Stimulated activated CD4-positive, alpha-beta T cell treated with anti-CD3 and anti-CD28 coated beads, Interleukin-1b, Interleukin-23, amount 100 ng/mL, for 48 hours (primary cell): ENCODE data around the gene MFSD12.
"Not testable (repeated sequence)": the region's sequence is repeated elsewhere in the genome, so short reads cannot be mapped to it uniquely, and the experiment has no call there.

Source experiments
- DNase-seq: peaks from one replicate; pipeline ENCODE4 v3.0.0-alpha.2; 2020

MFSD12 gene

GRCh38 chr19:3521104-3521445 is 36.3 kb downstream of the MFSD12 start:
- no peak for DNase-seq

GRCh38 chr19:3520166-3521103 is 37.0 kb downstream of the MFSD12 start:
- no peak for DNase-seq

DNA sequence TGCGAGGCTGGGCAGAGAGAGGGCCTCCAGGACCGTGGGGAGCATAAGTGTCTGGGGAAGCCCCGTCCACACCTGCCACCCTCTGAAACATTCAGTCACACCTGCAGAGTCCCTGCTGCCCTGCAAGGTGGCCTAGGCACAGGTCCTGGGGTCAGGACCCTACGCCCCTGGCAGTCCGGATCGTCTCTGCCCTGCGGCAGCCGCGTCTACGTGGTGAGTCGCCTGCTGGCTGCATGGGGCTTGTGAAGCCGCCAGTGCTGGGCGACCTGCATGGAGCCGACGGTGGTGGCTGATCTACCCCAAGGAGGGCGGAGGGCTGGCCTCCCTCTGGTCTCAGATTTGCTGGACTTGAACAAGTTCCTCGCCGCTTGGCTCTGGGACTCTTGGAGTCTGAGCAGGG is 38.3 kb downstream of the MFSD12 start:
- DNase-seq = no peak

DNA sequence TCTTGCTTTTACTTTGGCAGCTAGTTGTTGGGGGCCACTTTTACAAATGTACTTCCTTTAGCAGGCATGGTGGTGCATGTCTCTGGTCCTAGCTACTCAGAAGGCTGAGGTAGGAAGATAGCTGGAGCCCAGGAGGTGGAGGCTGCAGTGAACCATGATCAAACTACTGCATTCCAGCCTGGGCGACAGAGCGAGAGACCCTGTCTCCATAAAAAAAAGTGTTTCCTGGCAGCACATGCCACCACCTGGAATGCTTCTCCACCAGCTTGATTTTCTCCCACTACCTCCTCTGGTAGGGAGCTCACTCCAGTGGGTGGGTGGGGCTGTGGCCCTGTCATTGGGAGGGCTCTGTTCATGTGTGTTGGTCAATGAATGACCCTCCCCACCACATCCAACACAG is 38.7 kb downstream of the MFSD12 start:
- no peak for DNase-seq

DNA sequence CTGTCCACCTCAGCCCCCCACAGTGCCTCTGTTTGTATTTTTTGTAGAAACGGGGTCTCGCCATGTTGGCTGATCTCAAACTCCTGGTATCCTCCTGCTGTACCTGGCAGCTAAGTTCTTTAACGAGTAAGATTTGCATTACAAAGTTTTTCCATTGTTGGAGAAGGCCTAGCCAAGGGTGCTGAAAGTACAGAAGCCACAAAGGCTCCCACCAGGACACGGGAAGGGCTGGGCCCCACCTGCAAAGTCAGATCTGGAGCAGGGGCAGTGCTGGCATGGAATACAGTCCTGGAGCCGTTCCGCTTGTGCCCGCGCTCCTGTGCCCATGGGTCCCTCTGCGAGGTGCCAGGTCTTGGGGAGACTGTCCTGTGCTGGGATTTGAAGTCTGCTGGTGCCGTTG is 39.1 kb downstream of the MFSD12 start:
- DNase-seq = no peak

- DNase-seq = no peak
These were observed 39.7 kb downstream of the MFSD12 start for GRCh38 chr19:3517638-3518037.

- DNase-seq = peak; percentile 43
These were observed 40.6 kb downstream of the MFSD12 start for GRCh38 chr19:3516675-3517207.

DNA sequence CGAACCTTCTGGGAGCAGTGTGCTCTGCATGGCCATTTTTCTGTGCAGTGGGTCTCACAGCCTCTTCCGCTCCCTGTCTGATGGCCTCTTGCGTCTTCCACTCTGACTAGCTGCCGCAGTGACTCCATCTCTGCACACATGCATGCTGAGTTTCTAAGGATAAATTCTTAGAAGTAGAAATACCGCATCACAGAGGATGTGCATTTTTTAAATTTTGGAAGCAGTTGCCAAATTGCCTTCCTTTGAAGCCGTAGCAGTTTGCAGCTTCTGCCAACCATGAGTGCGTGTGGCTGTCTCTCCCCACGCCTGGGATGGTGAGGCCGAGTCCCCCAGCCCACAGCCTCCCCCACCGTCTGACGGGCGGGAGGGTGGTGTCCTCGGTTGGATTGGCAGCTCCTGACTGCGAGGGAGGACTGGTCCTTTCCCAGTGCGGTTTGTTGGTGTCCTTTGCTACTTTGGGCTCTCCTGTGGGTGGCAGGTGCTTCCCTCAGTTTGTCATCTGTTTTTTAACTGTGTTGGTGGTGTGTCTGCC is 41.4 kb downstream of the MFSD12 start:
- no peak for DNase-seq

DNA sequence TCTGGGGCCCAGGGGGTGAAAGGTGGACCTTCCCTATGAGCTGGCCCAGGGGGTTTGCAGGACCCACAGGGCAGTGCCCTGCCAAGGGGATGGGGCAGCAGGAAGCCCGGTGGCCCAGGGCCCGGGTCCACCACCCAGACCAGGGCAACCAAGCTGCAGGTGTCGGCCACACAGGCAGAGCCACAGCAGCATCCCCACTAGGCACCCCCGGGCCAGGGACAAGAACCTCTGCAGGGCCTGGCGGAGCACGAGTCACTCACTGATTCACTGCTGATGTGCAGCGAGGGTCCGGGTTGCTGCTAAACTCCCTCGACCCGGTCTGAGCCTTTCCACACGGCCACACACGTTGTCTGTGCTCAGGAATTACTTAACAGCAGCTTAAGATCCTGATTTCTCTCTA is 42.5 kb downstream of the MFSD12 start:
- DNase-seq = no peak

DNA sequence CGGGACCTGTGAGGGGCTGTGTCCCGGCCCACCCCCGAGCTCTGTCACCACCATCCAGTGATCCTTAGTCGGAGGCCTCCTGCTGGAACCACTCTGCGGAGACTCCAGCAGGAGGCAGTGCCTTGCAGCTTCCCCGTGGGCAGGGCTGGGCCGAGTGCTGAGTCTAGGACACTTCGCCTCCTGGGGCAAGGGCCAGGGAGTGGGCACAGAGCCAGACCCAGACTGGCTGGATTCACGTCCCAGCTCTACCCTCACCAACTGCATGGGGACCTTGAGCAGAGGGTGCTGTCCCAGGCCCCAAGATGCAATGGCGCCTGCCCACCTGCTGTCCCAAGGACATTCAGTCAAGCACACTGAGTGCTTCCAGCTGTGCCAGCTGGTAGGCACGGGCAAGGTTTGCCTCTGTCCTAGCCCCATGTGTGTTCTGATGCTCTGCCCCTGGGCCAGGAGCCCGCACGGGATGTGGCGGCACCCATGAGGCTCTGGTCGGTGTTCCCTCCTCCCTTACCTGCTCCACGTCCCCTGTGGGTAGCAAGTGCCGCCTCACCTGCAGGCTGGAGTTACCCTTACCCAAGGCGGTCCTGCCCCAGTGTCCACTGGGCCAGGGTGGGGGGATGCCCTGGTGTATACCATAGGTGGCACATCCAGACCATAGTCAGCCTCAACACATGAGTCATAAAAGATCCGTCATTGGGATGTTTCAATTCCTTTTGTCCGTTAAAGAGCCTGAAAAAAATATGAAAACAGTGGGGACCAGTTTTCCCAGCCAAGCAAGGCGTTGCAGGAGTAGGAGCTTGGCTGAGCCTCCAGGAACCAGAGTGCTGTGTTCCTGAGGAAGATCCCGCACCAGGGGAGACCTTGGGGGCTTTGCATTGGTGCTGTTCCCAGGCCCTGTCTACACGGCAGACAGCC is 43.9 kb downstream of the MFSD12 start:
- DNase-seq = no peak

DNA sequence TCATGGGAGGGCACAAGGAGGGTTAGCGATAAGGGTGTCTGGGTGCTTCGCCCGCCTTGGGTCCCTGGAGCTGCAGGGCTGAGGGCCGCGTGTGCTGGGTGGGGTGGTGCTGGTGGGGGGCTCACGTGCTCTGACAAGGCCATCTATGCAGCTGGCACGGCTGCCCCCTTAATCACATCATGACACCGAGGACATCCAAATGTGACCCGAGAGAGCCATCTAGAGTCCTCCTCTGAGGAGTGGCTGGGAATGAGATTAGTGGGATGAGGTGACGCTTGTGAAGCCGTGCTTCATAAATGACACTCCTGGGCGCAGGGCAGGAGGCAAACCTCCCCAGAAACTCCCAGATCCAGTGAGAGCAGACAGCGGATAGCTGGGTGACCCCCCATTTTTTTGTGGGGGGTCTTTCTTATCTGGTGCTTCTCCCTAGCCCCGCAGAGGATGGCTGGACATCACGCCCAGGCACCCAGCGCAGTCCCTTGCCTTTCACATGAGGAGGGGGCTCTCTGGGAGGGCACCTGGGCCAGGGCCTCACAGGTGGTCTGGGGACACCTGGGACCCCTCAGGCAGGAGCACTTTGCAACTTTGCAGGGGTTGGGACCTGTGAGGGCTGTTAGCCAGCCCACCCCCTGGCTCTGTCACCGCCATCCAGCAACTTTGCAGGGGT is 44.7 kb downstream of the MFSD12 start:
- no peak for DNase-seq

DNA sequence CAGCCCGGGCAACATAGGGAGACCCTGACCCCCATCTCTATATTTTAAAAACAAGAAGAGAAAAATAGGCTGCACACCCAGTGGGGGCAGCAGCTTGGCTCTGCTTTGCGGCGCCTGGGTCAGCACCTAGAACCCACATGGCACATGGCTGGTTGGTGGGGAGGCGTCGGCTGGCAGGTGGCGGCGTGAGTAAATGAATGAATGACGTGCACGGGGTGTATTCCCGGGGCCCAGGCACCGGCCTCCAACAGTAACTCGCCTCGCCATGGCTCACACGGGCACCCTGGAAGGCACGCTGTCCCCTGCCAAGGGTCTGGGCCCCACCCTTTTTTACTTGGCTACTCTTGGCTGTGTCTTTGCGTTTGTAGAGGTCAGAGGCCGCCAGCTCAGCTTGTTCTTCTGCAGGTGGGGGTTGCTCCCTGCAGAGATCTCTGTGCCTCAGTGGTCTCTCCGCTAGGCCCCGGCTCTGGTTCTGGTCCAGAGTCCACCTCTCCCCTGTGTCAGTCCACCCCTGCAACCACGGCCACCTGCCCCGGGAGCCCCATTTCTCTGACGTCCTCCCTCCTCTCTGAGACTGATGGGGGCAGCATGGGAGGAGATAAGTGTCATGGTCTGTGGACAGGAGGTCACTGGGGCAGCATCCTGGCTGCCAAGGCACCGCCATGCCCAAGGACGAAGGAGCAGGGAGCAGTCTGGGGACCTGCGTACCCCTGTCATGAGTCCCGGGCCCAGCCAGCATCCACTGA is 45.7 kb downstream of the MFSD12 start:
- no peak for DNase-seq

DNA sequence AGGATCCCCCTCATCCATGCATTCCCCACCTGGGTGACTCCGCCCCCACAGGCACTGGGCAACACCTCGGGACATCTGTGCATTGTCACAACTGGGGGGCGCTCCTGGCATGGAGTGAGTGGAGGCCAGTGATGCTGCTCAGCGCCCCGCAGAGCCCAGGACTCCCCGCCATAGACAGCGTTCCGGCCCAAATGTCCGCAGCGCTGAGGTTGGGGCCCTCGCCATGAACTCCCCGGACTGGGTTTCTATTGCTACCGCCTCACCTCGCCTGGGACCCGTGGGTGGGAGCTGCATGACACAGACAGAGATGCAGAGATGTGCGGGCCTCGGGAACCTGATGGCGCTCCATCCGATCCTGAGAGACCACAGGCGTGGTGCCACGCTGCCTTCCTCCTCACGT is 46.7 kb downstream of the MFSD12 start:
- DNase-seq = no peak

DNA sequence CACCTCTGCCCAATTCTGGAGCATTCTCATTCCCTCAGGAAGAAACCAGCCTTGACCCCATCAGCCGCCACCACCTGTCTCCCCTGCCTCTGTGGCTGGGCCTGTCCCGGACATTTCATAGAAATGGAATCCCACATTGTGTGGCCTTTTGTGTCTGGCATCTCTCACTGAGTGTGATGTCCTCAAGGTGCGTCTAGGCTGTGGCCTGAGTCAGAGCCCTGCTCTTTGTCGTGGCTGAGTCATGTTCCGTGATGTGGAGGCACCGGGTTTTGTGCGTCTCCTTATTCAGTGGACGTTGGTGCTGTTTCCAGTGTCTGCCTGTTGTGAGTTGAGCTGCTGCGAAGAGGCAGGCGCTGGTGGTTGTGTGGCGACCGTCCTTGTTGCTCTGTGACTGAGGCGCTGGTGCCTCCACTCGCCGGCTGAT is 47.8 kb downstream of the MFSD12 start:
- peak; percentile 63 for DNase-seq

DNA sequence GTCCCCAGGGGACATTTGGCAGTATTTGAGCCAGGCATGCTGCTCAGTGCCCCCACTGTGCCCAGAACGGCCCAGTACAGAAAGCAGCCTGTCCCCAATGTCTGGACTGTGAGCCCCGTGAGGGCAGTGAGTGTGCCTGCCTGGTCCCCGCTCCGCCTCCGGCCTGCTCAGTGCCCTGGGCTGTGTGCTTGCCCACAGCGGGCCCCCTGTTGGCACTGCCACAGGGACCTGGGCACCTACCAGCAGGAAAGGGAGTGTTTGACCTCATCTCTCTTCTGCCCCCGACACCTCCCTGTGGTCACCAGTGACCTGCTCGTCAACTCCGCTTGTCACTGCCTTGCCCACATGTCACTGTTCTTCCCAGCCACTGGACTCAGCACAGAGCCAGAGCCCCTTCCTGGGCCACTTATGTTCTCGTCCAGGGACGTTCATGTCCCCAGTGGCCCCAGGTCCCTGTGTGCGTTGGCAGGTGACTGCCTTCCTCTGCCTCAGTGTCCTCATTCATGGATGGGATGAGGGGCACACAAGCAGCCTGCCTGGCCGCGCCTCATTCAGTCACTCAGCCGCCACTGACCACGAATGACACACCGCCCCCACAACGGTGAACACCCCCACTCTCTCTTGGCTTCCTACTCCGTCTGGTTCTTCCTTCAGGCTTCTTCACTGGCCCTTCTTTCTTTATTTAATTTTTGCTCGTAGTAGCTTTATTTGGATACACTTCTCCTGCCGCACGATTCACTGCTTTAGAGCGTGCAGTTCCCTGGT is 48.4 kb downstream of the MFSD12 start:
- no peak for DNase-seq

DNA sequence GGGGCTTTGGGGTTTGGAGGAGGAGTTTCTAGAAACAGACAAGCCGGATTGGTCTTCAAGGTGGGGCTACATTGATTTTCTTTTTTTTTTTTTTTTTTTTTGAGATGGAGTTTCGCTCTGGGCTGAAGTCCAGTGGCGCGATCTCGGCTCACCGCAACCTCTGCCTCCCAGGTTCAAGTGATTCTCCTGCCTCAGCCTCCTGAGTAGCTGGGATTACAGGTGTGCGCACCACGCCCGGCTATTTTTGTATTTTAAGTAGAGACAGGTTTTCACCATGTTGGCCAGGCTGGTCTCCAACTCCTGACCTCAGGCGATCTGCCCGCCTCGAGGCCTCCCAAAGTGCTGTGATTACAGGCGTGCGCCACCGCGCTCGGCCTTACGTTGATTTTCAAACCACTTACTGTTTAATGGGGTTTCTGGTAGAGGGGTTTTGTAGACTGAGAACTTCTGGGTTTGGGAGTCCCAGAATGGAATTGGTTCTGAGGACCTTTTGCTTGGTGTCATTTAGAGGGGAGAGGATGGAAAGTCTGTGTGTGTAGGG is 49.2 kb downstream of the MFSD12 start:
- not testable (repeated sequence) for DNase-seq

- no peak for DNase-seq
These were observed 49.8 kb downstream of the MFSD12 start for GRCh38 chr19:3507371-3508120.

GRCh38 chr19:3506384-3507340 is 50.7 kb downstream of the MFSD12 start:
- peak; percentile 26 for DNase-seq
